Mesenchymal stem cell (in vitro differentiated cells and primary cell): Measurements from ENCODE around the gene ZBTB7C.

Experiments
- DNase-seq: peaks from one replicate; pipeline ENCODE4 v3.0.0-alpha.2; 2013
- H2AFZ ChIP-seq: one replicate; pipeline ENCODE4 v1.6.1; 2013; ENCODE audit warnings: low read depth, mild to moderate bottlenecking, control low read depth, inconsistent platforms, low read length, moderate library complexity
- H2AK5ac ChIP-seq: 2 replicates; pipeline ENCODE4 v1.6.1; 2013; ENCODE audit warnings: low read length, moderate library complexity, mild to moderate bottlenecking, inconsistent platforms; ENCODE audit not compliant: severe bottlenecking
- H2BK120ac ChIP-seq: one replicate; pipeline ENCODE4 v1.6.1; 2013; ENCODE audit warnings: low read depth, mild to moderate bottlenecking, inconsistent platforms, low read length, moderate library complexity
- H2BK12ac ChIP-seq, 2 experiments: one replicate each; pipeline ENCODE4 v1.6.1; 2013; ENCODE audit warnings: inconsistent platforms in 2 of 2, low read length in 2 of 2, mild to moderate bottlenecking in 2 of 2, moderate library complexity in 2 of 2, control low read depth in 1 of 2
- H2BK15ac ChIP-seq: one replicate; pipeline ENCODE4 v1.6.1; 2013; ENCODE audit warnings: mild to moderate bottlenecking, low read depth, inconsistent platforms; ENCODE audit not compliant: poor library complexity, severe bottlenecking
- H2BK5ac ChIP-seq: 2 replicates; pipeline ENCODE4 v1.6.1; 2013; ENCODE audit warnings: low read depth, mild to moderate bottlenecking, low read length, control low read depth, inconsistent platforms; ENCODE audit not compliant: poor library complexity, severe bottlenecking
- H3K14ac ChIP-seq, 2 experiments: one replicate each; pipeline ENCODE4 v1.6.1; 2013; ENCODE audit warnings: inconsistent platforms in 2 of 2, low read length in 2 of 2, control low read depth in 1 of 2, mild to moderate bottlenecking in 1 of 2, moderate library complexity in 1 of 2
- H3K18ac ChIP-seq, 2 experiments: one replicate each; pipeline ENCODE4 v1.6.1; 2013; ENCODE audit warnings: inconsistent platforms in 2 of 2, low read length in 2 of 2, control low read depth in 1 of 2, low read depth in 1 of 2, mild to moderate bottlenecking in 1 of 2
- H3K23ac ChIP-seq, 2 experiments: one replicate each; pipeline ENCODE4 v1.6.1; 2013; ENCODE audit warnings: inconsistent platforms in 2 of 2, low read length in 2 of 2, mild to moderate bottlenecking in 2 of 2, moderate library complexity in 2 of 2, control low read depth in 1 of 2
- H3K27ac ChIP-seq: 2 replicates; pipeline ENCODE4 v1.5.1; 2013; ENCODE audit warnings: mild to moderate bottlenecking, moderate library complexity, low read length, control low read depth, inconsistent platforms; ENCODE audit not compliant: poor library complexity, severe bottlenecking
- H3K27me3 ChIP-seq, 2 experiments: 2 replicates each; pipeline versions ENCODE4 v1.6.1 to v1.7.0; 2013; ENCODE audit warnings: low read length in 2 of 2, mild to moderate bottlenecking in 2 of 2, moderate library complexity in 2 of 2, control low read depth in 1 of 2, inconsistent platforms in 1 of 2; ENCODE audit not compliant: control insufficient read depth in 1 of 2, insufficient read depth in 1 of 2
- H3K36me3 ChIP-seq, 2 experiments: 2 replicates each; pipeline versions ENCODE4 v1.6.1 to v1.7.0; 2013; ENCODE audit warnings: low read length in 2 of 2, control low read depth in 1 of 2, inconsistent platforms in 1 of 2, low read depth in 1 of 2, mild to moderate bottlenecking in 1 of 2; ENCODE audit not compliant: insufficient read depth in 2 of 2, control insufficient read depth in 1 of 2
- H3K4ac ChIP-seq, 2 experiments: one replicate each; pipeline ENCODE4 v1.6.1; 2013; ENCODE audit warnings: inconsistent platforms in 2 of 2, low read length in 2 of 2, mild to moderate bottlenecking in 2 of 2, moderate library complexity in 2 of 2, control low read depth in 1 of 2, low read depth in 1 of 2
- H3K4me1 ChIP-seq: 2 replicates; pipeline ENCODE4 v1.6.1; 2013; ENCODE audit warnings: low read depth, low read length, control low read depth; ENCODE audit not compliant: control insufficient read depth, insufficient read depth
- H3K4me2 ChIP-seq: 2 replicates; pipeline ENCODE4 v1.6.1; 2013; ENCODE audit warnings: low read length, mild to moderate bottlenecking, inconsistent platforms; ENCODE audit not compliant: poor library complexity, severe bottlenecking
- H3K4me3 ChIP-seq, 2 experiments: 2 replicates each; pipeline versions ENCODE4 v1.5.1 to v1.7.0; 2013; ENCODE audit warnings: low read length in 2 of 2, mild to moderate bottlenecking in 2 of 2, control low read depth in 1 of 2, low read depth in 1 of 2; ENCODE audit not compliant: insufficient read depth in 1 of 2
- H3K79me1 ChIP-seq: replicated peaks from 2 replicates; pipeline ENCODE4 v1.6.1; 2013; ENCODE audit warnings: mild to moderate bottlenecking, control low read depth, low read length, inconsistent platforms; ENCODE audit not compliant: poor library complexity, severe bottlenecking
- H3K9ac ChIP-seq: 2 replicates; pipeline ENCODE4 v1.7.0; 2013; ENCODE audit warnings: mild to moderate bottlenecking, low read length, moderate library complexity
- H3K9me3 ChIP-seq: 2 replicates; pipeline ENCODE4 v1.7.0; 2013; ENCODE audit warnings: mild to moderate bottlenecking, low read length; ENCODE audit not compliant: control insufficient read depth
- H4K8ac ChIP-seq: one replicate; pipeline ENCODE4 v1.6.1; 2013; ENCODE audit warnings: inconsistent platforms, mild to moderate bottlenecking, low read length, moderate library complexity
- H4K91ac ChIP-seq: one replicate; pipeline ENCODE4 v1.6.1; 2013; ENCODE audit warnings: mild to moderate bottlenecking, low read length, inconsistent platforms
- WGBS: methylation state at CpG from one replicate; pipeline ENCODE4 v1.1.7; 2013; ENCODE audit warnings: mixed read lengths; 5-methylcytosine and 5-hydroxymethylcytosine counted together

Gene ZBTB7C

DNA sequence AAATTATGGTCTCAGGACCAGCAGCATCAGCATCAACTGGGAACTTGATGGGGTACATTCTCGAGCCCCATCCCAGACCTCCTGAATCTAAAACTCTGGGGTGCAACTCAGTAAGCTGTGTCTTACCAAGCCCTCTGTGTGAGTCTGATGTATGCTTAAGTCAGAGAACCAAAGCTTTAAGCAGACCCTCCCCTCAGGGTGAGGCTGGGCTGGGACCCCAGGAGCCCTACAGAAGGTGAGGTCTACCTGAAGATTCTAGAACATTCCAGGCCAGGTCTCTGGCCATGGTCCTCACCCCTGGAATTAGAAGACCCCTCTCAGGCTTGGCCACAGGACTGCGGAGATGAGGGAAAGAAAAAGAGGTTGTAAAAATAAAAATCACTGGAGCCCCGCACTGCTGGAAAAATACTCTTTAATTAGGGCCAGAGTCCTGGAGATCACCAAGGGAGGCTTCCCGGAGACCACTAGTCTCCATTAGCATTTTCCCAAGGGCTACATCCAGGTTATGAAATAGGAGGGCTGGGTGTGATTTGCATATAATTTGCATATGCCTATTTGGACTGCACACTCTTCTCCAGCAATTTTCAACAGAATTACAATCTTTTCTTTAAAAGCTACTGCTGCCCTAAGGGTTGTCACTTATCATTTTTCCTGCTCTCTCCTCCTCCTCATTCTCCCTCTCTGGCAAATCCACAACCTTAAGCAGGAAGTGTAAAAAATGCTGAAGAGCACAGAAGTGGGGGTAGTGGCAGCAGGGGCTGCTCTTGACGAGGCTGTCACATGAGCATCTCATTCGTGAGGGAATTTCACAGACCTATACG, 100.2 kb downstream of the ZBTB7C start:
- peaks cover 13 to 38% of the 10 kb centered on the region in 2 experiments for H3K27me3 ChIP-seq
- H4K91ac ChIP-seq = no peak overlapping the region
- no peak overlapping the region for H2BK15ac ChIP-seq
- H3K9ac ChIP-seq = no peak overlapping the region
- H2AFZ ChIP-seq = no peak overlapping the region
- no peak overlapping the region for H3K18ac ChIP-seq
- no peaks in the 10 kb centered on the region for H3K36me3 ChIP-seq
- no peak overlapping the region for H2BK5ac ChIP-seq
- no peak overlapping the region for H2BK12ac ChIP-seq
- DNase-seq = no peak
- no peak overlapping the region for H3K4ac ChIP-seq
- no peak overlapping the region for H2BK120ac ChIP-seq
- H3K27ac ChIP-seq = no peak overlapping the region
- H3K23ac ChIP-seq = no peak overlapping the region
- 70% methylated on average over 4 of the region's 7 CpGs for WGBS
- no peaks in the 10 kb centered on the region for H3K79me1 ChIP-seq
- no peaks in the 10 kb centered on the region for H3K9me3 ChIP-seq
- no peak overlapping the region for H3K4me2 ChIP-seq
- no peak overlapping the region for H4K8ac ChIP-seq
- H3K4me3 ChIP-seq = no peak overlapping the region
- no peak overlapping the region for H2AK5ac ChIP-seq
- H3K14ac ChIP-seq = no peak overlapping the region
- no peaks in the 10 kb centered on the region for H3K4me1 ChIP-seq

DNA sequence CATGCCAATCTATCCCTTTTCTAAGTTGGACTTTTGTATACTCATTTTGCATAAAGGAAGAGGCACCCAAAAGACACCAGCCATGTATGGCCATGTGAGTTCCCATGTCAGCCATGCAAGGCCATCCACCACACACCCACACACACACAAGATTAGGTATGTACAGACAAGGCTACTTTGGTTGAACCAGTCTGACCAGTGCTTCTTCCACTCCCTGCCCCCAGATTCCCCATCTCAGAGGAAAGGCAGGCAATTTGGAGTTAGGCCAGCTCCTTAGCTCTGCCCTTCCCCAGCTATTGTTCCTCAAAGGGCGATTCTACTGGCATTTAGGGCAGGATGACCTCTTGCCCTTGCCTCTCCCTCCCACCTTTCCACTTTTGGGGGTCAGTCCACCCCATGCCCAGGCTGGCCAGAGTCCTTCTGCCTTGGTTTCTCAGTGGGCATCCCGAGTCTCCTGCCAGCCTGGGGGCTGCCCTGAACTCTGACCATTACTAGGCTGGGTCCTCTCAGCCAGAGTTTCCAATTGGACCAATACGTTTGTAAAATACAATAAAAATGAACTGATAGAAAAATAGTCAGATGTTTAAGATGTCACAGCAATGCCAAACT, 101.1 kb downstream of the ZBTB7C start:
- H3K9ac ChIP-seq = no peak overlapping the region
- H3K9me3 ChIP-seq = no peaks in the 10 kb centered on the region
- no peak overlapping the region for H3K4me2 ChIP-seq
- H2BK15ac ChIP-seq = no peak overlapping the region
- peak overlapping the region in 1 of 2 experiments; percentile 56 for H3K14ac ChIP-seq
- H4K91ac ChIP-seq = no peak overlapping the region
- H3K4me3 ChIP-seq = no peak overlapping the region
- H3K79me1 ChIP-seq = no peaks in the 10 kb centered on the region
- no peak overlapping the region for H2AFZ ChIP-seq
- H3K27ac ChIP-seq = no peak overlapping the region
- H4K8ac ChIP-seq = no peak overlapping the region
- H3K4ac ChIP-seq = no peak overlapping the region
- H2BK120ac ChIP-seq = no peak overlapping the region
- H2BK12ac ChIP-seq = no peak overlapping the region
- no peaks in the 10 kb centered on the region for H3K36me3 ChIP-seq
- H2BK5ac ChIP-seq = no peak overlapping the region
- WGBS = 66% methylated on average over 2 of the region's 3 CpGs
- no peak overlapping the region for H3K18ac ChIP-seq
- H3K23ac ChIP-seq = no peak overlapping the region
- no peaks in the 10 kb centered on the region for H3K4me1 ChIP-seq
- H2AK5ac ChIP-seq = no peak overlapping the region
- DNase-seq = no peak
- H3K27me3 ChIP-seq = peaks cover 13 to 33% of the 10 kb centered on the region in 2 experiments

DNA sequence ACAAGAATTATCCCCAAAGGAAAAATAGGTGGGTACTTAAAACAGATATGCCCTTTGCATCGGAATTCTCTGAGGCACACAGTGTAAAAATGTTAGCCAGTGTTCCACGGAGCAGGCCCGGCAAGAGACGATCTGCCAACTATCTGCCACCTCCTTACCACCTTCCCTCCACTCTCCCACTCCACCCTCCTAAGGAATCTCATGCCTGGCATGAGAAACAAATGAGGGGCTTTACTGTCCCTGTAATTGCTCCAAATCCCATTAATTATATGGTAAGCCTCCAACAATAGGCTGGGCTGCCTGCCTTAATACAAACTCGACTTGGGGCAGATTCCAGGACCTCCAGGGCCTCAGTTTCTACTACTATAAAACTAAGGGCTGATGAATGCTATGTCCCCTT, 102.3 kb downstream of the ZBTB7C start:
- no peak overlapping the region for H3K14ac ChIP-seq
- no peak overlapping the region for H3K4me3 ChIP-seq
- no peak overlapping the region for H3K9ac ChIP-seq
- H2BK5ac ChIP-seq = no peak overlapping the region
- H3K18ac ChIP-seq = no peak overlapping the region
- H2AK5ac ChIP-seq = no peak overlapping the region
- H2BK15ac ChIP-seq = no peak overlapping the region
- no peak for DNase-seq
- no peak overlapping the region for H2BK120ac ChIP-seq
- no peak overlapping the region for H2BK12ac ChIP-seq
- H4K8ac ChIP-seq = no peak overlapping the region
- no peak overlapping the region for H3K4me2 ChIP-seq
- H3K79me1 ChIP-seq = no peaks in the 10 kb centered on the region
- H3K9me3 ChIP-seq = no peaks in the 10 kb centered on the region
- H3K27me3 ChIP-seq = peaks cover 13 to 25% of the 10 kb centered on the region in 2 experiments
- no peak overlapping the region for H3K4ac ChIP-seq
- no peak overlapping the region for H3K27ac ChIP-seq
- no peak overlapping the region for H2AFZ ChIP-seq
- no peak overlapping the region for H3K23ac ChIP-seq
- no peak overlapping the region for H4K91ac ChIP-seq
- H3K4me1 ChIP-seq = no peaks in the 10 kb centered on the region
- H3K36me3 ChIP-seq = no peaks in the 10 kb centered on the region
- WGBS = 81% methylated on average over 5 of the region's 5 CpGs

DNA sequence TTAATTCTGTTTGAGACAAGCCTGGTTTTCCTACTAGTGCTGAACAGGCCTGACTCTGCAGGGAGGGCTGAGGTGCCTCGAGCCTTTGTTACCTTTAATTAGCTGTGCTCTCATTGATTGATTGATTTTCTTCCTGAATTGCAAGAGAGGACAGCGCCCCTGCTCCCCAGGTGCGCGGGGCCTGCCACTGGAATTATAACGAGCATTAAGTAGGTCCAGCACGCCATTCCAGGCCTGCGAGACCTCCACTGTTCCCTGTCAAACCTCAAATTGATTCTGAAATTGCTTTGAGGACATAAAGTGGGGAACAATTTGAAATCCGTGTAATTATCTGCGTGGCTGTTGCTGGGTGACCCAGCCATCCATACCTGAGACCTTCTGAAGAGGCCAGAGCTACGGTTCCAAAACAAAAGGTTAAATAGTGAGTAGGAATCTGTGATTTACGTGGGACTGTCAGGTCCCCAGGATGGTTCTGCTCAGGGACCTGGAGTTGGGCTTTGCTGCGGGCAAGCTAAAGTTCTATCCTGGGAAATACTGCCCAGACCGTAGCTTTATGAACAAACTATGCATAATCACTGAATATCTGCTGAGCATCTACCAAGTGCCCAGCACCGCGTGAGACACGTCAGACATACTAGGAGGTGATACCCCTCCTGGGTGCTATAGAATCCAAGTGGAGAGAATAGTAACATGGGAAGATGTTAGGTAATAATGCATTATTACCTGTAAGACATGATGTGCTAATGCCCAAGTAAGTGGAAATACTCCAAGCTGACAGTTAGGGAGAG, 104.1 kb downstream of the ZBTB7C start:
- no peaks in the 10 kb centered on the region for H3K4me1 ChIP-seq
- H2AFZ ChIP-seq = no peak overlapping the region
- no peak overlapping the region for H3K14ac ChIP-seq
- WGBS = 88% methylated on average over 16 of the region's 16 CpGs
- H2BK5ac ChIP-seq = no peak overlapping the region
- no peak overlapping the region for H3K27ac ChIP-seq
- H3K23ac ChIP-seq = no peak overlapping the region
- H3K18ac ChIP-seq = no peak overlapping the region
- H2BK120ac ChIP-seq = no peak overlapping the region
- no peak overlapping the region for H3K4me3 ChIP-seq
- no peak overlapping the region for H3K9ac ChIP-seq
- no peak overlapping the region for H2BK12ac ChIP-seq
- DNase-seq = no peak
- H4K8ac ChIP-seq = no peak overlapping the region
- no peaks in the 10 kb centered on the region for H3K79me1 ChIP-seq
- no peak overlapping the region for H3K4me2 ChIP-seq
- no peak overlapping the region for H4K91ac ChIP-seq
- H3K4ac ChIP-seq = no peak overlapping the region
- no peaks in the 10 kb centered on the region for H3K9me3 ChIP-seq
- H2AK5ac ChIP-seq = no peak overlapping the region
- peaks cover 13 to 21% of the 10 kb centered on the region in 2 experiments for H3K27me3 ChIP-seq
- H2BK15ac ChIP-seq = no peak overlapping the region
- no peaks in the 10 kb centered on the region for H3K36me3 ChIP-seq
